ACC112 (cell line): ENCODE results near the gene INTS3.
A peak's percentile ranks its signal among the peaks of the same experiment; 100 is the strongest.
"Not testable (repeated sequence)": the region's sequence is repeated elsewhere in the genome, so short reads cannot be mapped to it uniquely, and the experiment has no call there.

ENCODE experiments used
- H2AFZ ChIP-seq: fragments of 200-600 bp; sonication (generic); one replicate; pipeline ENCODE4 v1.6.0; 2017; ENCODE audit warnings: antibody characterized with exemption, low read length; ENCODE audit not compliant: unreplicated experiment
- H3K27ac ChIP-seq: fragments of 200-600 bp; sonication (generic); 2 replicates; pipeline ENCODE4 v1.5.1; 2014; ENCODE audit warnings: low read depth, mild to moderate bottlenecking, antibody characterized with exemption, low read length, moderate library complexity
- H3K27me3 ChIP-seq: fragments of 200-600 bp; sonication (generic); 2 replicates; pipeline ENCODE4 v1.6.1; 2014; ENCODE audit warnings: mild to moderate bottlenecking, antibody characterized with exemption, low read length, moderate library complexity, mixed read lengths; ENCODE audit not compliant: insufficient read depth
- H3K36me3 ChIP-seq: fragments of 200-600 bp; sonication (generic); 2 replicates; pipeline ENCODE4 v1.6.1; 2016; ENCODE audit warnings: mild to moderate bottlenecking, antibody characterized with exemption, low read length, moderate library complexity, mixed read lengths; ENCODE audit not compliant: insufficient read depth
- H3K4me1 ChIP-seq: fragments of 200-600 bp; sonication (generic); one replicate; pipeline ENCODE4 v1.6.1; 2016; ENCODE audit warnings: low read length, mixed read lengths; ENCODE audit not compliant: insufficient read depth, unreplicated experiment, control insufficient read depth
- H3K4me3 ChIP-seq: fragments of 200-600 bp; sonication (generic); 2 replicates; pipeline ENCODE4 v1.5.1; 2014; ENCODE audit warnings: mild to moderate bottlenecking, low read depth, low read length
- H3K79me2 ChIP-seq: fragments of 200-600 bp; sonication (generic); one replicate; pipeline ENCODE4 v1.6.0; 2016; ENCODE audit warnings: low read length; ENCODE audit not compliant: control insufficient read depth, unreplicated experiment, insufficient read depth

Gene INTS3

DNA sequence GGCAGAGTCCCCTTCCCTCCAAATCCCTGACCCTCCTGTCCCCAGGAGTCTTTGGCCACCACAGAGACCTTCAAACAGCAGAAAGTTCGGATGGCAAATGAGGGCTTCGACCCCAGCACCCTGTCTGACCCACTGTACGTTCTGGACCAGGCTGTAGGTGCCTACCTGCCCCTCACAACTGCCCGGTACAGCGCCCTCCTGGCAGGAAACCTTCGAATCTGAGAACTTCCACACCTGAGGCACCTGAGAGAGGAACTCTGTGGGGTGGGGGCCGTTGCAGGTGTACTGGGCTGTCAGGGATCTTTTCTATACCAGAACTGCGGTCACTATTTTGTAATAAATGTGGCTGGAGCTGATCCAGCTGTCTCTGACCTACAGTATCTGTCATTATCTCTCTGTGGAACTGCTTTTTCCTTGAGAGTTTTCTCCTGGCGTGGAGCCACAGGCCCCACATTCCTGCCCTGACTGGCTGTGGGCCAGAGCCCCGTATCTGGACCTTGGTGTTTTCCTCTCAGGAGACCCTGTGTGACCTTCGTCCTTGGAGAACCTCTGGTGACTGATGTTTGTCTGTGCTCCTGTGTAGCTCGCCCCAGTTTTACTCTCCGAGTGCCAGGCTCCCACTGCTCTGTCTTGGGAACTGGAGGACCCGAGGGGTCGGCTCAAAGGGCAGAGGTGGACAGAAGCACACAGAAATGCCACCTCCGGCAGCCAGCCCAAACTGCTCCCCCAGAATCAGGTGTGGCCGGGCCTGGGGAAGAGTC lies 52.1 kb downstream of the INTS3 start:
- Histone ChIP-seq H3K4me1 (peaks cover 28% of the 10 kb centered on the region), H3K36me3 (no peaks in the 10 kb centered on the region), H3K79me2 (no peaks in the 10 kb centered on the region), H3K4me3 (no peak overlapping the region), H2AFZ (no peak overlapping the region), H3K27ac (no peak overlapping the region), H3K27me3 (no peaks in the 10 kb centered on the region)

DNA sequence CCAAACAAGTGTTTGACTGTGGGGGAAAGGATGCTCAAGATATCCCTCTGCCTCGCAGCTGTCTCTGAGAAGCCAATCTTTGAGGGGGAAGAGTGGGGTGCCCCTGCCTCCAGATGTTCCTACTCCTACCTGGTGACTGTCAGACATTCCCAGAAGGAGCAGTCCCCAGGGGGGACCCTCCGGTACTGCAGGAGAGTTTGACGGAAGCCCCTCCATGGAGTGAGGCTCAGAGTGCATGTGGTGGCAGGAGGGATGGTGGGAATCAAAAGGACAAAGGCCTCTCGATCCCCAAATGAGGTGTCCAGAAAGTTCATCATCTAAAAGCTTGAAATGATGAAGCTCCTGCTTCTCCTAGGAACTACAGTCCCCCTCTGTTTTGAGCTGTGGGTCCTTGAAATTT lies 52.7 kb downstream of the INTS3 start:
- Histone ChIP-seq H3K79me2 (no peaks in the 10 kb centered on the region), H3K4me1 (peaks cover 24% of the 10 kb centered on the region), H3K27ac (no peak overlapping the region)

DNA sequence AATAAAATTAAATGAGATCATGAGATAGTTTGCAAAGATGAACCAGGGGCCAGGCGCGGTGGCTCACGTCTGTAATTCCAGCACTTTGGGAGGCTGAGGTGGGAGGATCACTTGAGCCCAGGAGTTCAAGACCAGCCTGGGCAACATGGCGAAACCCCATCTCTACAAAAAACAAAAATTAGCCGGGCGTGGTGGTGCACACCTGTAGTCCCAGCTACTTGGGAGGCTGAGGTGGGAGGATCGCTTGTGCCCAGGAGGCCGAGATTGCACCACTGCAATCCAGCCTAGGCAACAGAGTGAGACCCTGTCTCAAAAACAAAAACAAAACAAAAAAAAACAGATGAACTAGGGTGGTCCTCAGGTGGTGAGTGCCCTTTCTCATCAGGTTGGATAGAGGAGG lies 54.8 kb downstream of the INTS3 start:
- not testable (repeated sequence) for H3K36me3 ChIP-seq, H3K79me2 ChIP-seq, H3K27me3 ChIP-seq
- Histone ChIP-seq H2AFZ (peak overlapping the region; percentile 77), H3K27ac (peak overlapping the region; percentile 86), H3K4me3 (peak overlapping the region; percentile 85), H3K4me1 (peaks cover 12% of the 10 kb centered on the region)

More for the DNA sequence above, 52.7 kb downstream of the INTS3 start:
- Histone ChIP-seq H3K4me3 (no peak overlapping the region), H3K27me3 (no peaks in the 10 kb centered on the region), H3K36me3 (no peaks in the 10 kb centered on the region), H2AFZ (no peak overlapping the region)

DNA sequence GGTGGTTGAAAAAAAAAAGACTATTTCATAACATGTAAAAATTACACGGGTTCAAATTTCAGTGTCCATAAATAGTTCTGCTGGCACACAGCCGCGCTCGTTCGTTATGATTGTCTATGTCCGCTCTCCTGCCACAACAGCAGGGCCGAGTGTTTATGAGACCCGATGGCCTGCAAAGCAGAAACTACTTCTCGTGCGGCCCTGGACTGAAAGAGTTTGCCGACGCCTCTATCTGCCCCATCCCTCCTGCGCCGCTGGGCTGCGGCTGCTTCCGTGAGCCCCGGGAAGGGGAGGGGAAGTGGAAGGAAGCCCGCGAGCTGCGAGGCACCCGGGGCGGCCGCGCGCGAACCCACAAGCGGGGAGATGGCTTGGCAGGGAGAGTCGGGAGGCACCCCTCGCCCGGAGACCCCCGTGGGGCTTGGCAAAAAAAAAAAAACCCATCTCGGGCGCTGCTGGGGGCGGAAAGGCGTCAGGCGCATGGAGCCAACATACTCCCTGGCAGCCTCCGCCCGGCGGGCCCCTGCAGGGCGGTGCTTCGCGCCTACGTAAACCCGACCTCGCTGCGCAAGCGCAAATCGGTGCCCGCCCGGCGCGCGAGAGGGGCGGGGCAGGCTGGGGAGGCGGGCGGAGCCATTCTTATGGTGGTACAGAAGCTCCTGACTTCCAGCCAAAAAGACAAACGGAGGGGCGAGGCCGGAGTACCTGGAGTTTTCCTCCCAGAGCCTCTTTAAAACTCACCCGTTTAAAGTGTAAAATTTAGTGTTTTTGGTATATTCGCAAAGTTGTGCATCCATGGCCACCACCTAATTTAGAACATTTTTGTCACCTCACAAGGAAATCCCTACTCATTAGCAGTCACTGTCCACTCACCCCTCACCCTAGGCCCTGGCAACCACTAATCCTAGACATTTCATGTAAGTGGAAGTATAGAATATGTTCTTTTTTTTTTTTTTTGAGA lies 55.7 kb downstream of the INTS3 start:
- peak overlapping the region; percentile 86 for H3K27ac ChIP-seq
- peak overlapping the region; percentile 77 for H2AFZ ChIP-seq
- H3K27me3 ChIP-seq, result no peaks in the 10 kb centered on the region
- no peaks in the 10 kb centered on the region for H3K79me2 ChIP-seq
- H3K4me1 ChIP-seq, result peaks cover 8% of the 10 kb centered on the region
- H3K36me3 ChIP-seq, result no peaks in the 10 kb centered on the region
- H3K4me3 ChIP-seq, result peak overlapping the region; percentile 85

DNA sequence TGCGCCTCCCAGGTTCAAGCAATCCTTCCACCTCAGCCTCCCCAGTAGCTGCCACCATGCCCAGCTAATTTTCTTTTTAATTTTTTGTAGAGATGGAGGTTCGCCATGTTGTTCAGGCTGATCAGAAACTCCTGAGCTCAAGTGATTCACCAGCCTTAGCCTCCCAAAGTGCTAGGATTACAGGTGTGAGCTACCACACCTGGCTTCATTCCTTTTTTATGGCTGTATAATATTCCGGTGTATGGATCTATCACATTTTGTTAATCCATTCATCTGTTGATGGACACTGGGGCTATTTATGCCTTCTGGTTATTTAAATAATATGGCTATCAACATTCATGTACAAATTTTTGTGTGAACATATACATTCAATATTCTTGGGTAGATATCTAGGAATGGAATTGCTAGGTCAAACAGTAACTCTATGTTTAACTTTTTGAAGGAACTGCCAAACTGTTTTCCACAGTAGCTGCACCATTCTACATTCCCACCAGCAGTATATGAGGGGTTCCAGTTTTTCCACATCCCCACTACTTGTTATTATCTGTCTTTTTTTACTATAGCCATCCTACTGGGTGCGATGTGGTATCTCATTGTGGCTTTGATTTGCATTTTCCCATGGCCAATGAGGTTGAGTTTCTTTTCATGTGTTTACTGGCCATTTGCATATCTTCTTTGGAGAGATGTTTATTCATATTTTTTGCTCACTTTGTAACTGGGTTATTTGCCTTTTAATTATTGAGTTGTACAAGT lies 58.4 kb downstream of the INTS3 start:
- Histone ChIP-seq H3K27ac (no peak overlapping the region), H2AFZ (no peak overlapping the region), H3K79me2 (no peaks in the 10 kb centered on the region), H3K36me3 (no peaks in the 10 kb centered on the region), H3K27me3 (no peaks in the 10 kb centered on the region), H3K4me3 (no peak overlapping the region), H3K4me1 (peaks cover 18% of the 10 kb centered on the region)

DNA sequence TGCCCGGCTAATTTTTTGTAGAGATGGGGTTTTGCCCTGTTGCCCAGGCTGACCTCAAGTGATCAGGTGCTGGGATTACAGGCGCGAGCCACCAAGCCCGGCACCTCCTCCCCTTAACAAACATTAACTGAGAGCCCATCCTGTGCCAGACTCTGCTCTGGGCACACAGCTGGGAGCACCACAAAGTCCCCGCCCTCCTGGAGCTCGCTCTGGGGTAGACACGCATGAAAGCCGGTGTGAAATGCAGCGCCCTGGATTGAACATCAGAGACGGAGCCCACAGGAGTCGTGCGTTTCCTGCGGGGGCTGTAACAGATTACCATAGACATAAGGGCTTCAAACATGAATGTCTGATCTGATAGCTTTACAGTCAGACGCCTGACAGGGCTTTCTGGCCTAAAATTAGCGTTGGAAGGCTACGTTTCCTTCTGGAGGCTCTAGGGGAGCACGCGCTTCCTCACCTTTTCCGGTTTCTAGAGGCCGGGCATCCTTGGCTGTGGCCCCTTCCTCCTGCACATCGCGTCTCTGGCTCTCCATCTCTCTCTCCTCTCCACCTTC lies 61.7 kb downstream of the INTS3 start:
- Histone ChIP-seq H3K27ac (peak overlapping the region; percentile 79; the same call in 1 of the 2 replicates), H3K4me1 (peaks cover 18% of the 10 kb centered on the region), H3K4me3 (peak overlapping the region; percentile 44), H3K36me3 (no peaks in the 10 kb centered on the region), H2AFZ (peak overlapping the region; percentile 91), H3K79me2 (no peaks in the 10 kb centered on the region), H3K27me3 (no peaks in the 10 kb centered on the region)

DNA sequence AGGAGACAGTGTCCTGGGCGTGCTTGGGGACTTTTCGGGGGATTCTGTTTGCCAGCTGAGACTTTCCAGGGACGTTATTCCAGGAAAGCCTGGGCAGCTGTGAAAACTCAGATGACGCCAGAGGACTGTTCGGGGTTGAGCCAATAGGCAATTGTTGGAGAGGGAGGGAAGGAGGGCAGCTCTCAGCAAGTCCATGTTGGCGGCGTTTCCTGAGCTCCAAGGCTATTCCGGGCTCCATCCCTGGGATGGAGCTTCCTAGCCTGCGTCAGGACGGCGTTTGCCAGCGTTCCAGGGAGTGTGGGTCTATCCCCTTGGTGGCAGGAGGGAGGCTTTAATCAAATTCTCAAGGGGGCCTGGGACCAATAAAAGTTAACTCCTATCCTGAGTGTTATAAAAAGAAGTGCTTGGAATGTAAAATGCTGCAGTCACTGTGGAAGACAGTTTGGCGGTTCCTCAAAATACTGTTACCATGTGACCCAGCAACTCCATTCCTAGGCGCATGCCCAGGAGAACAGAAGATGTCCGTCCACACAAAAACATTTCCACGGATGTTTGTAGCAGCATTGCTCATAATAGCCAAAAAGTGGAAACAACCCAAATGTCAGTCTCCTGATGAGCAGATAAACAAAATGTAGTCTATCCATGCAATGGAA lies 62.6 kb downstream of the INTS3 start:
- no peaks in the 10 kb centered on the region for H3K27me3 ChIP-seq
- no peaks in the 10 kb centered on the region for H3K36me3 ChIP-seq
- H2AFZ ChIP-seq, result peak overlapping the region; percentile 91
- H3K4me1 ChIP-seq, result peaks cover 18% of the 10 kb centered on the region
- no peaks in the 10 kb centered on the region for H3K79me2 ChIP-seq
- peak overlapping the region; percentile 44 for H3K4me3 ChIP-seq
- H3K27ac ChIP-seq, result peak overlapping the region; percentile 79

DNA sequence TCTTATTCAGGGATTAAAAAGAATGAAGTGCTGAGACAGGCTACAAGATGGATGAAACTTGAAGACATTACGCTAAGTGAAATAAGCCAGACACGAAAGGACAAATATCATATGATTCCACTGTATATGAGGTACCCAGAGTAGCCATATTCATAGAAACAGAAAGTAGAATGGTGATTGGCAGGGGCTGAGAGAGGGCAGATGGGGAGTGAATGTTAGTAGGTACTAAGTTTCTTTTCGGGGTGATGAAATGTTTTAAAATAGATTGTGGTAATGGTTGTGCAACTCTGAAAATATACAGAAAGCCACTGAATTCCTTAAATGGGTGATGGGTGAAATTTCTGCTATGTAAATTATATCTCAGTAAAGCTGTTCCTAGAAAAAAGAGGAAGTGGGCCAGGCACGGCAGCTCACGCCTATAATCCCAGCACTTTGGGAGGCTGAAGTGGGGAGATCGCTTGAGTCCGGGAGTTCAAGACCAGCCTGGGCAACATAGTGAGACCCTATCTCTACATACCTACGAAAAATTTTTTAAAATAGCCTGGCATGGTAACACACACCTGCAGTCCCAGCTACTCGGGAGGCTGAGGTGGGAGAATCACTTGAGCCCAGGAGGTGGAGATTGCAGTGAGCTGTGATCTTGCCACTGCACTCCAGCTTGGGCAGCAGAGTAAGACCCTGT lies 63.3 kb downstream of the INTS3 start:
- Histone ChIP-seq H3K27ac (peak overlapping the region; percentile 79), H3K36me3 (no peaks in the 10 kb centered on the region), H3K4me1 (peaks cover 18% of the 10 kb centered on the region), H3K27me3 (no peaks in the 10 kb centered on the region), H2AFZ (peak overlapping the region; percentile 91), H3K4me3 (peak overlapping the region; percentile 44), H3K79me2 (no peaks in the 10 kb centered on the region)

DNA sequence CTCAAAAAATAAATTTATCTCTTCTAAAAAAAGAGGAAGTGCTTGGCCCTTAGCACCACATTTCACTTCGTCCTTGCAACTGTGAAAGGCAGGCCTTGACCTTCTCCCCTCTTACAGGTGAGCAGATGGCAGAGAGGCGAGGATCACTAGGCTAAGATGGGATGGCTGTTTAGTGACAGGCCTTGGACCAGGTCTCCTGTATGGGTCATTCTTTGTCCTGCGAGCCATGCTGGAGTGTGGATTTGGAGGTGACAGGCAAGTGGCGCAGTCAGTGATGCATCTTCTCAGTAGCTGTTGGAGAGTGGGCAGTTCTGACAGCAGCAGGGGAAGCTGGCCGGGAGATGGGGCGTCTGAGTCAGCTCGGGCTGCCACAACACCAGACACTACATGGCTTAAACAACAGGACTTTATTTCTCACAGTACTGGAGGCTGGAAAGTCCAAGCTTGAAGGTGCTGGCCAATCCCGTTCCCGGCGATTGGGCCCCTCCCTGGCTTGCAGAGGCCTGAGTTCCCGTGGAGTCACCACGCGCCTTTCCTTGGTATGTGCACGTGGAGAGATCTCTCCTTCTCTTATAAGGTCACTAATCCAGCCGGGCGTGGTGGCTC lies 63.9 kb downstream of the INTS3 start:
- Histone ChIP-seq H2AFZ (no peak overlapping the region), H3K27ac (peak overlapping the region; percentile 79; the same call in 1 of the 2 replicates)

More for the DNA sequence above, 63.9 kb downstream of the INTS3 start:
- Histone ChIP-seq H3K79me2 (no peaks in the 10 kb centered on the region), H3K4me1 (peaks cover 18% of the 10 kb centered on the region), H3K4me3 (no peak overlapping the region), H3K27me3 (no peaks in the 10 kb centered on the region), H3K36me3 (no peaks in the 10 kb centered on the region)
